Ramos (cell line): ENCODE data around the gene DCTD.
"Not testable (repeated sequence)": the region's sequence is repeated elsewhere in the genome, so short reads cannot be mapped to it uniquely, and the experiment has no call there.

Experiments used
- in situ Hi-C: fragments of 300-500 bp; cut with MboI; formaldehyde crosslinking; loops from one replicate; pipeline ENCODE4 v1.14.3; 2022; ENCODE audit warnings: low sequenced_read_pairs; ENCODE audit not compliant: unreplicated experiment

The DCTD gene

GRCh38 chr4:182923366-182923765 lies 6.2 kb upstream of the DCTD start:
- in situ Hi-C loops = loop anchor here (10.0 kb wide), 1 partner anchor 449 kb away; no protein-coding TSS in a partner anchor

GRCh38 chr4:182922501-182923284 lies 5.5 kb upstream of the DCTD start:
- in situ Hi-C loops = loop anchor here (10.0 kb wide), 1 partner anchor 448 kb away; no protein-coding TSS in a partner anchor

DNA sequence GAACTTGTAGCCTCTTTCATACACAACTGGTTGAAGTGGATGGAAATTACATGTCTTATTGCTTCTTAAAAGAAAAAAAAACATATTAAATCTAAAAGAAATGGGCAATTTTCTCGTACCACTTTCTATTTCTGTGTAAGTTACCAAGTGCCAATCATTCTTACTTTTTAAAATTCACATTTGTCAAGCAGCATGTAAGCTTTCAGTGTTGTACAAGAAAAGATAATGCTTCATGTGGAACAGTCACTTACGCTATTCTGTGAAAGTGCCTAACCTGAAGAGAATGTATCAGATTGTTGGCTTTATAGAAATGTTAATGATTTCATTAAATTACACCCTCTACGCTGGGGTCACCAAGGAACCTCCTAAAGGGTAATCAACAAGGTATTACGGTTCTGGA lies 4.4 kb upstream of the DCTD start:
- in situ Hi-C loops = loop anchor here (10.0 kb wide), 1 partner anchor 447 kb away; no protein-coding TSS in a partner anchor

DNA sequence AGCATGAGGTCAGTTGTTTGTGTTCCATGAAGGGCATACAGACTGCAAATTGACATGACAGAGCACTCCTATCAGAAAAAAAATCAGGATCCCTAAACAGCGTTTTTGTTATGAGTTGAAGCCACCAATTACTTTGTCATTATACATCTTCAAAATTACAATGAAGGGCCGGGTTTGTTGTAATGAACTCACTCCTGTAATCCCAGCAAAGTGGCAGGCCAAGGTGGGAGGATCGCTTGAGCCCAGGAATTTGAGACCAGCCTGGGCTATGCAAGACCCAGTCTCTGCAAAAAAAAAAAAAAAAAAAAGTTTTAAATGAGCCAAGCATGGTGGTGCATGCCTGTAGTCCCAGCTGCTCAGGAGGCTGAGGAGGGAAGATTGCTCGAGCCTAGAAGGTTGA lies 3.5 kb upstream of the DCTD start:
- in situ Hi-C loops = loop anchor here (10.0 kb wide), 1 partner anchor 446 kb away; no protein-coding TSS in a partner anchor

GRCh38 chr4:182918791-182919302 lies 1.7 kb upstream of the DCTD start:
- in situ Hi-C loops = no loop called here

- in situ Hi-C loops = no loop called here
Observed at GRCh38 chr4:182918044-182918607, 940 bp upstream of the DCTD start.

GRCh38 chr4:182916483-182917181 lies 554 bp downstream of the DCTD start:
- in situ Hi-C loops = no loop called here

- in situ Hi-C loops = no loop called here
Observed at GRCh38 chr4:182914357-182914756, 2.8 kb downstream of the DCTD start.

- in situ Hi-C loops = no loop called here
Observed at GRCh38 chr4:182913621-182914020, 3.6 kb downstream of the DCTD start.

DNA sequence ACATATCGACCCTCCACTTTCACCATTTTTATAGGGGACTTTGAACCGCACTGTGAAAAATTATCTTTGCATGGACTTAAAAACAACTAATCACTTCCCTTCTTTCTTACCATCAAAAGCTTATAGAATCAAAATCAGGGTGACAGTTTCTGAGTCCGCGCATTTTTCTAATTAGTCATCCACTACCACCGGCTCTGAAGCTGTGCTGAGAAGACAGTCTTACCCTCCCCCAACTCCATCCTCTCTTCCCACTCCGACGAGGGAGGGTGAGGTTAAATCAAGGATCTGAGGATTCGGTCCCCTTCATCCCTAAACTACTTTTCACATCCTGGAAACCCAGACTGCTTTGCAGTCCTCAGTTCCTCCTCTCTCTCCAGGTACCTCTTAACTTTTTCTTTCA lies 4.2 kb downstream of the DCTD start:
- in situ Hi-C loops = no loop called here

DNA sequence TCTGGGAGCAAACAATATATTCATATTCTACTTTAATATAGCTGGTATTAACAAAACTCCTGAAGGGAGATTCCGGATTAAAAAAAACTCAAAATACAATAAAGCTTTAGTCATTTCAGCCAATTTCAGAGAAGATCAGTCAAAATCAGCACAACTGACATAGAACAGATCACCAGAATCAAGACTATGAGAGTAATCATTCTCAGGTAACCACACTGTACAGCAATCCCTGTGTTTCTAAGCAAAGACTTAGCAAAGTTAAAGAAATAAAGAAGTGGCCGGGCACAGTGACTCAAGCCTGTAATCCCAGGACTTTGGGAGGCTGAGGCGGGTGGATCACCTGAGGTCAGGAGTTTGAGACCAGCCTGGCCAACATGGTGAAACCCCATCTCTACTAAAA lies 9.1 kb downstream of the DCTD start:
- in situ Hi-C loops = no loop called here

GRCh38 chr4:182907396-182907795 lies 9.8 kb downstream of the DCTD start:
- in situ Hi-C loops = no loop called here

GRCh38 chr4:182906786-182907185 lies 10.4 kb downstream of the DCTD start:
- in situ Hi-C loops = no loop called here

DNA sequence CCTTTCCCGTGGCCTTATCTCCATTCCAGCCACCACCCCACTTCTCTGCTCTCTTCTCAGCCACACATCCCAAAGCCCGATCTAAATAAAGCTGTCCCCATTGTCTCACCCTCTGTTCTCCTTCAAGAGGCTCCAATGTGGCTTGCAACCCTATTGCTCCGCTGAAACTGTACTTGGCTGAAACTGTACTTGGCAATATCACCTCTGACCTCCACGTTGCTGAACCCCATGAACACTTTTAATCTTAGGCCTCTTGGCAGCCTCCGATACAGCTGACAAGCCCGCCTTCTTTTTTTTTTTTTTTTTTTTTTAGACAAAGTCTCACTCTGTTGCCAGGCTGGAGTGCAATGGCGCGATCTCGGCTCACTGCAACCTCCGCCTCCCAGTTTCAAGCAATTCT lies 12.1 kb downstream of the DCTD start:
- in situ Hi-C loops = no loop called here

- in situ Hi-C loops = no loop called here
Observed at GRCh38 chr4:182904211-182904761, 12.9 kb downstream of the DCTD start.

- in situ Hi-C loops = no loop called here
Observed at GRCh38 chr4:182903013-182903412, 14.2 kb downstream of the DCTD start.

DNA sequence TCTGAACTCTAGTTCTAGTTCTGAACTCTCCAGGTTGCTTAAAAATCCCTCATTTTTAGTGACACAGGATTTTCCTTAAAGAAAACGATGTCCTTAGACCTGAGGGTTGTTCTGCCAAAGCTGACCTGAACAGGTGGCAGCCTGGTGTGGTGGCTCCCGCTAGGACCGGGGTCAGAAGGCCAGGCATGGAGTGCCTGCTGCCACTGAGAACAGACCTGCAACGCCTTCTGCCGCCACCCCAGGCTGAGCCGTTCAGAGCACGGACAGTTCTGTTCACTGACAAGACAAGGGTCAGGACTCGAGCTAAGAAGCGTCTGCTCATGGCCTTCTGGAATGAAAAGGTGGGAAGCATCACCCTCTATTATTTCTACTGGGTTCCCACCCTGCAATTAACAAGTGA lies 15.8 kb downstream of the DCTD start:
- in situ Hi-C loops = no loop called here

GRCh38 chr4:182900021-182900420 lies 17.2 kb downstream of the DCTD start:
- in situ Hi-C loops = not testable (repeated sequence)

- in situ Hi-C loops = no loop called here
Observed at GRCh38 chr4:182898479-182898799, 18.7 kb downstream of the DCTD start.

DNA sequence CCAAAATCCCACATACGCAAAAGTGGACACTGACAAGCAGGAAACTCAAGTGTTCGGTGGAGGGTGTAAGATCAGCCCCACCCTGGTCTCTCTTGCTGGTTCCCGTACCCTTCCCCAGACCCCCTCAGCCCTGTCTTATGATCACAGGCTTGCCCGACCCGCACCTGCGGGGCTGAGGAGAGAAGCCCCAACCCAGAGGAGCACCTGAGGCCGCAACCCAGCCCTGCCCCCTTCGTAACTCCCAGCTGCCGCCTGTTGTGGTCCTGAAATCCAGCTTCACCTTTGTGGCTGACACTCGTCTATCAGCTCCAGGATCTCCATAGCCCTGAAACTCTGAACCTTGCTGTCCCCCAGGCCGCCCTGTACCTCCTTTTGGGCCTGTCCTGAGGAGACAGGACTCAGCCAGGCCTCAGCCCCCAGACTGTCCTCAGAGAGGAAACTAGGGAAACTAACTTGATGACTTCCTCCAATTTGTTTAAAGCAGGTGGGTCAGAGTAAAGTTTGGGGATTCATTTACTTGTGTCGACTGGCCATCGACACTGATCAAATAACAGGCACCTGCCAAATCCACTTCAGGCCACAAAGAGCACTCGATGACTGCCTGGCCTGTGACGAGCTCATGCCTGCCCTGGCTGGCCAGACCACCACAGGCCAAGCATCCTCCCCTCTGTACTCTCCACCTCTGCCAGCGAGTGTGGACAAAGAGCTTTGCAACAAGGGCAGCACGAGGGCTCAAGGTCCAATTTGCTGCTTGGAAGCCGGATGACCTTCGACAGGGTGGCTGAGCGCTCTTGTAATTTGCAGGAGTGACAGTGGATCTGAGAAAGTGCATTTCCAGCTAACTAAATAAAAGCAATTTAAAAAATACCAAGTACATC lies 19.3 kb downstream of the DCTD start:
- in situ Hi-C loops = no loop called here
